Adrenal gland (tissue), 12 donors: ENCODE measurements around the gene TIMP3. TPM values are rescaled to one million over a fixed set of nuclear protein-coding genes. Genes with fewer than 3 reads are reported as not detected.
A peak's percentile ranks its signal among the peaks of the same experiment; 100 is the strongest.

Experiments
- DNase-seq, 7 donors: peaks; one replicate each; pipeline ENCODE4 v3.0.0-alpha.2; 2019 to 2020
- H3K27ac ChIP-seq, 5 donors: fragments of 200-600 bp; sonication (generic) in 4 of 5; 1 replicate in 3 of 5; 2 replicates in 2 of 5; pipeline versions ENCODE4 v1.5.1 to v1.8.0; 2016 to 2020; ENCODE audit warnings: mild to moderate bottlenecking in 1 of 5
- H3K27me3 ChIP-seq: fragments of 200-600 bp; 2 replicates; pipeline ENCODE4 v1.8.0; 2021
- H3K36me3 ChIP-seq, 2 donors: fragments of 200-600 bp; replicated peaks in 1 of 2; 1 replicate in 1 of 2; 2 replicates in 1 of 2; pipeline versions ENCODE4 v1.5.1 to v1.8.0; 2018 to 2022
- H3K4me1 ChIP-seq, 2 donors: fragments of 200-600 bp; replicated peaks in 1 of 2; 1 replicate in 1 of 2; 2 replicates in 1 of 2; pipeline versions ENCODE4 v1.5.1 to v1.8.0; 2018 to 2021
- H3K4me3 ChIP-seq, 4 donors: fragments of 200-600 bp; sonication (generic) in 3 of 4; one replicate each; pipeline ENCODE4 v1.5.1; 2016 to 2018
- H3K9me3 ChIP-seq, 3 donors: fragments of 200-600 bp; sonication (generic) in 1 of 3; replicated peaks in 1 of 3; 1 replicate in 2 of 3; 2 replicates in 1 of 3; pipeline versions ENCODE4 v1.5.1 to v1.8.0; 2016 to 2021
- POLR2A ChIP-seq, 2 donors: fragments of 450-650 bp; IDR thresholded peaks; one replicate each; pipeline ENCODE4 v1.6.1; 2017; ENCODE audit warnings: antibody characterized with exemption in 2 of 2, mild to moderate bottlenecking in 2 of 2, moderate library complexity in 1 of 2
- WGBS, 4 donors: extraction: QIAGEN DNeasy Blood & Tissue Kit in 2 of 4; methylation state at CpG; one replicate each; pipeline versions ENCODE4 v1.1.5 to v1.1.7; 2013 to 2017; 5-methylcytosine and 5-hydroxymethylcytosine counted together
- intact Hi-C, 2 donors: fragments of 100-400 bp; cut with DNase I; formaldehyde crosslinking; loops; one replicate each; pipeline versions ENCODE4 v1.14.1 to v1.15.0; 2022 to 2023
- polyA plus RNA-seq, 3 donors: library from polyadenylated mRNA; stranded (reverse); fragments of 200-250 nt in 2 of 3; fragments of 350-450 nt in 1 of 3; fragmentation: Illumina TruSeq in 1 of 3; extraction: RNeasy Lipid Tissue Mini Kit (QIAGEN cat#74804) in 1 of 3; gene quantifications; one replicate each; pipeline ENCODE4 v1.2.3, GENCODE V29; 2013 to 2014
- total RNA-seq, 9 donors: library from RNA; depleted of rRNA in 4 of 9; stranded (reverse); fragments of >200 nt in 4 of 9; fragments of 120-200 nt in 1 of 9; fragmentation: NEBNext Ultra II Directional in 1 of 9; extraction: Animal tissue kit (Norgen Biotek cat#: 25700) in 1 of 9; gene quantifications; one replicate each; pipeline versions ENCODE4 v1.1.0 to v1.2.4, GENCODE V29; 2013 to 2023
- TF ChIP-seq, protein P1 (sequence below), 6 experiments: fragments of 450-650 bp in 4 of 6; fragments of 200-600 bp in 2 of 6; sonication (generic) in 1 of 6; IDR thresholded peaks; 1 replicate in 5 of 6; 2 replicates in 1 of 6; pipeline versions ENCODE4 v1.5.1 to v1.8.0; 2016 to 2021; ENCODE audit warnings: antibody characterized with exemption in 6 of 6, mild to moderate bottlenecking in 2 of 6, moderate library complexity in 1 of 6
- donor health status: healthy with polysubstance abuse.
- donor health status: Bipolar disorder and iron deficiency.
- donor health status: DM: yes; HTN: yes; CAD: no.
- donor health status: DM: no; HTN: no; CAD: no.
- donor health status: DM: no; HTN: no; CAD: no.
- donor health status: DM: yes; HTN: yes; CAD: no.

Gene TIMP3
- total and polyA plus RNA-seq, 12 donors: 78.0 to 677 (median 334) TPM

- peaks cover 0 to 4% of the 10 kb centered on the region in 2 donors for H3K4me1 ChIP-seq
Observed at GRCh38 chr22:32760396-32760795, 41.1 kb upstream of the TIMP3 start.

DNA sequence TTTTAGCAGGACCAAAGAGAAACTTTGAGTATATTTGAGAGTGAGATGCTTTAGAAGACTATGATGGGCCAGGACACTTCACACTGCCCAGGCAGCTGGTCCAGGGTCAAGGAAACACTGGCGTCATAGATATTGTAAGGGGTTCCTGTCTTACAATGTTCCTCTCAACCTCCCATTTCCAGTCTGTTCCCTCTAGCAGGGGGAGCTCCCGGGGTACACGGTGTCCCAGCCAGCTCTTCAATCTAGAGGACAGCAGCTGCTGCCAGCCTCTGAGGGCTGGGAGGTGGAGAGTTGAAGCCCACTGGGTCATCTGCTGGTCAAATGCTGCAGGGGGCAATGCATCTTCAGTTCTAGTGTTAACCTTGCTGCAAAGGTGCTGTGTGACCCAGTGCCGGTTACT, 40.7 kb upstream of the TIMP3 start:
- Histone ChIP-seq H3K36me3 (no peaks in the 10 kb centered on the region), H3K4me1 (peaks cover 0 to 4% of the 10 kb centered on the region in 2 donors), H3K4me3 (no peak overlapping the region), H3K9me3 (no peaks in the 10 kb centered on the region), H3K27ac (peak overlapping the region in 2 of 5 donors; percentile 34 to 73), H3K27me3 (no peaks in the 10 kb centered on the region)
- TF ChIP-seq POLR2A (IDR thresholded peaks at IDR 0.05): no peak
- TF ChIP-seq, protein P1, sequence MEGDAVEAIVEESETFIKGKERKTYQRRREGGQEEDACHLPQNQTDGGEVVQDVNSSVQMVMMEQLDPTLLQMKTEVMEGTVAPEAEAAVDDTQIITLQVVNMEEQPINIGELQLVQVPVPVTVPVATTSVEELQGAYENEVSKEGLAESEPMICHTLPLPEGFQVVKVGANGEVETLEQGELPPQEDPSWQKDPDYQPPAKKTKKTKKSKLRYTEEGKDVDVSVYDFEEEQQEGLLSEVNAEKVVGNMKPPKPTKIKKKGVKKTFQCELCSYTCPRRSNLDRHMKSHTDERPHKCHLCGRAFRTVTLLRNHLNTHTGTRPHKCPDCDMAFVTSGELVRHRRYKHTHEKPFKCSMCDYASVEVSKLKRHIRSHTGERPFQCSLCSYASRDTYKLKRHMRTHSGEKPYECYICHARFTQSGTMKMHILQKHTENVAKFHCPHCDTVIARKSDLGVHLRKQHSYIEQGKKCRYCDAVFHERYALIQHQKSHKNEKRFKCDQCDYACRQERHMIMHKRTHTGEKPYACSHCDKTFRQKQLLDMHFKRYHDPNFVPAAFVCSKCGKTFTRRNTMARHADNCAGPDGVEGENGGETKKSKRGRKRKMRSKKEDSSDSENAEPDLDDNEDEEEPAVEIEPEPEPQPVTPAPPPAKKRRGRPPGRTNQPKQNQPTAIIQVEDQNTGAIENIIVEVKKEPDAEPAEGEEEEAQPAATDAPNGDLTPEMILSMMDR (IDR thresholded peaks at IDR 0.05): no peak
- peak in 6 of 7 donors; percentile 18 to 74 (median 34) for DNase-seq
- intact Hi-C loops: no loop called here
- WGBS, 4 donors: 52 to 100% (median 59%) methylated on average over 1 to 4 of the region's 4 CpGs

More at GRCh38 chr22:32760396-32760795, 41.1 kb upstream of the TIMP3 start:
- TF ChIP-seq, protein P1 (IDR thresholded peaks at IDR 0.05): no peak
- no peak for TF ChIP-seq POLR2A (IDR thresholded peaks at IDR 0.05)
- H3K4me3 ChIP-seq: no peak overlapping the region
- H3K27ac ChIP-seq: peak overlapping the region in 4 of 5 donors; percentile 19 to 73 (median 30)
- H3K36me3 ChIP-seq: no peaks in the 10 kb centered on the region
- DNase-seq: no peak
- 59 to 87% (median 76%) methylated on average over 6 of the region's 6 CpGs for WGBS, 4 donors
- intact Hi-C loops: no loop called here
- H3K27me3 ChIP-seq: no peaks in the 10 kb centered on the region
- no peaks in the 10 kb centered on the region for H3K9me3 ChIP-seq

- no peak for DNase-seq
- 62 to 72% (median 67%) methylated on average over 9 of the region's 9 CpGs for WGBS, 4 donors
- intact Hi-C loops: no loop called here
- H3K4me3 ChIP-seq: no peak overlapping the region
- H3K36me3 ChIP-seq: no peaks in the 10 kb centered on the region
- peak overlapping the region in 2 of 5 donors; percentile 34 to 72 for H3K27ac ChIP-seq
- no peaks in the 10 kb centered on the region for H3K9me3 ChIP-seq
- no peak for TF ChIP-seq POLR2A (IDR thresholded peaks at IDR 0.05)
- TF ChIP-seq, protein P1 (IDR thresholded peaks at IDR 0.05): no peak
- peaks cover 0 to 4% of the 10 kb centered on the region in 2 donors for H3K4me1 ChIP-seq
- H3K27me3 ChIP-seq: no peaks in the 10 kb centered on the region
Observed at GRCh38 chr22:32761251-32761903, 40.1 kb upstream of the TIMP3 start.

GRCh38 chr22:32764330-32765131, 37.0 kb upstream of the TIMP3 start:
- TF ChIP-seq POLR2A (IDR thresholded peaks at IDR 0.05): no peak
- Histone ChIP-seq H3K4me1 (peaks cover 0 to 4% of the 10 kb centered on the region in 2 donors), H3K9me3 (no peaks in the 10 kb centered on the region), H3K27me3 (no peaks in the 10 kb centered on the region), H3K4me3 (no peak overlapping the region), H3K36me3 (no peaks in the 10 kb centered on the region), H3K27ac (peak overlapping the region in 3 of 5 donors; percentile 38 to 88 (median 67))
- 52 to 66% (median 59%) methylated on average over 15 to 16 of the region's 16 CpGs for WGBS, 4 donors
- intact Hi-C loops: no loop called here
- peak in 5 of 7 donors; percentile 5 to 60 (median 30) for DNase-seq
